Activated naive CD4-positive, alpha-beta T cell treated with Interleukin-2 at 50 U/mL for 16 hours (primary cell): ENCODE measurements around the gene STK11.

Experiments used
- DNase-seq: peaks from one replicate; pipeline ENCODE4 v3.0.0-alpha.2; 2020

The STK11 gene

DNA sequence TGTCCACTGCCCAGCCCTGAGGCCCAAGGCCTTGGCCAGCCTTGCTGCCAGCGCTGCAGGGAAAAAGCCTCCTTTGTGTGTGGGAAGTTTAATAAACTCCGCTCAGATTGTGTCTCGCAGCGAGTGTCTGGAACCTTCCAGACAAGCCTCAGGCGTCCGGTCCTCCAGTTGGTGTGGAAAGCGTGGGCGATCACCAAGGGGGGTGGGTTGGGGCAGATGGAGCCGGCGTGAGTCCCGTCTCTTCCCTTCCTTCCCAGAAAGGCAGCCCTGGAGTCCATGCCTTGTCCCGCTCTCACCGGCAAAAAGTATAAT is 4.6 kb downstream of the STK11 start:
- no peak for DNase-seq

DNA sequence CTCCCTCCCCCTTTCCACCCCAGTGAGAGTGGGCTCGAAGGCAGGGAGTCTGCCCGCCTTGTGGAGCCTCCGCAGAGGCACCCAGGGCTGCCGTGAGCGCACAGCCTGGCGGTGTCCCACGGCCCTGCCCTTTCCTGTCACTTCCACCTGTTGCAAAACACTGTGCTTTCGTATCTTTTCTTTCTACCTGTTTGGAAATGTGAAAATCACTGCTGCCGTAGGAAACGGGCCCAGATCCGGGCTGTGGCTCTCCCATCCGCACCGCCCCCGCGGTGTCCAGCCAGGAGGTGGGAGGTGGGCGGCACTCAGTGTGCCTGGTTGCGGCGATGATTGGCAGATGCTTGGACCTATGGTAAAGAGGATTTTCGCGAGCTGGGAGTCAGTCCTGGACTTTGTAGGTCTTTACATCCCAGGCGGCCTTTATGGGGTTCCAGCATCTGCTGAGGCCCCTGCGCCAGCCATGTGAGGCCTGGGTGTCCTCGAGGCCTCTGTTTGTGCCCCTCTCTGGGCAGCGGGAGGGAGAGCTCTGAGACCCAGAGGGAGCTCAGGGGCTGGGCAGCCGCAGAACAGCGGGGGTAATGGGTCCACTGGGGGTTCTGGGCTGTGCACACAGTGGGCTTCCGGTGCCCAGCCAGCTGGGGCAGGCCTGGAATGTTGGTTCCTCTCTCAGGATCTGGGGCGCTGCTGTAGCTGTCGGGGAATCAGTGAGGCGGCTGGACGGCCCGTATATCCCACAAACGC is 6.1 kb downstream of the STK11 start:
- no peak for DNase-seq

DNA sequence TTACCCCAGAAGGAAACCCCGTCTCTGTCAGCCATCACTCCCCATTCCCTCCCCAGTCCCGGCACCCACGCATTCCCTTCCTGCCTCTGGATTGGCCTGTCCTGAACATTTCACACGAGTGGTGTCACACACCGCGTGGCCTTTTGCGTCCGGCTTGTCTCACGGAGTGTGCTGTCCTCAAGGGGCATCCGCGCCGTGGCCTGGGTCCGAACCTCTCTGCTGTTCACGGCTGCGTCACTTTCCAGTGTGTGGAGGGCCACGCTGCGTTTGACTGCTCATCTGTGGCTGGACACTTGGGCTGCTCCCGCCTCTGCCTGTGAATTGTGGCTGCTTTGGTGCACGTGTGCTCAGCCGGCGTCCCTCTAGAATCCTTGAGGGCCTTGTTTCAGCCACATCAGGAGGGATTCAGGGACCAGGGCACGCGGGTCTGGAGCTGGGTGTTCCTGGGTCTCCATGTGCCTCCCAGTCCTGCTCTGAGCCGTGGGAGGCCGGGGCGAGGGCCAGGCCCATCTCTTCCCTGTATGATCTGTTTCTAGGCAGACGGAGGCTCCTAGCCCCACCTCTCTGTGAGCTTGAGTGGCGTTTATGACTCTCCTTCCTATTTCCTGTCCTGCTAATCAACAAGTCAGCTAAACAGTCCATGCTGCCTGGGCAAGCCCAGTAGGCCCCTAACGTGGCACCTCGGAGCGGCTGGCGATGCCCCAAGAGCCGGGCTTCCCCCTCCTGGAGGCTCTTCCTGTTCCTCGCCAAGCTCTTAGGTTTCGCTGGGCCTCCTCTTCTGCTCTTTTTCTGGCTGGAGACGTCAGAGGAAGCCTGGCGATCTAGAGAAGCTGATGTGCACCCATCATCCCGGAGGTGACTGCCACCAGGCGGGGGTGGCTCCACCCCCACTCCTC is 8.1 kb downstream of the STK11 start:
- peak; percentile 52 for DNase-seq

DNA sequence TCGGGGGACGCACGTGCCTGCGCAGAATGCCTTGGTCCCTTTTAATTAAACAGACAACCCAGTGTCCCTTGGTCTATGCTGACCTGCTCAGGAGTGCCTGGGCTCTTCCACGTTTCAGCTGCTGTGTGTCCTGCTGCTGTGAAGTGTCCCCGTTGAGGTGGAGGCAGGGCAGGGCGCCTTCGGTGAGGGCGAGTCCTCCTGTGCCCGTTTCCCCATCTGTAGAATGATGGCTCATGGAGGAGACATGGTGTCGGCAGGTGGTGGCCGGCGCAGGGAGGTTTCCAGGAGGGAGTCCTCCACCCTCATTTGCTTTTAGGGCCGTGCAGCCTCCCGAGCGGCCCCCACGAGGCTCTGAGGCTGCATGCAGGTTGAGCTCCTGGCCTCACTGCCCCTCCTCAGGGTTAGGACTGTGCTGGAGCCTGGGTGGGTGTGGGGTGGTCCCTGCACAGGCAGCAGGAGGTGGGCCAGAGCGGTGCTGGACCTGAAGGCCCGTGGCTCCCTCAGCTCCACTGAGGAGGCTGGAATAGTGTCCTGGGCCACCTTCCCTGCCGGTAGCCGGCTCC is 8.8 kb downstream of the STK11 start:
- no peak for DNase-seq

DNA sequence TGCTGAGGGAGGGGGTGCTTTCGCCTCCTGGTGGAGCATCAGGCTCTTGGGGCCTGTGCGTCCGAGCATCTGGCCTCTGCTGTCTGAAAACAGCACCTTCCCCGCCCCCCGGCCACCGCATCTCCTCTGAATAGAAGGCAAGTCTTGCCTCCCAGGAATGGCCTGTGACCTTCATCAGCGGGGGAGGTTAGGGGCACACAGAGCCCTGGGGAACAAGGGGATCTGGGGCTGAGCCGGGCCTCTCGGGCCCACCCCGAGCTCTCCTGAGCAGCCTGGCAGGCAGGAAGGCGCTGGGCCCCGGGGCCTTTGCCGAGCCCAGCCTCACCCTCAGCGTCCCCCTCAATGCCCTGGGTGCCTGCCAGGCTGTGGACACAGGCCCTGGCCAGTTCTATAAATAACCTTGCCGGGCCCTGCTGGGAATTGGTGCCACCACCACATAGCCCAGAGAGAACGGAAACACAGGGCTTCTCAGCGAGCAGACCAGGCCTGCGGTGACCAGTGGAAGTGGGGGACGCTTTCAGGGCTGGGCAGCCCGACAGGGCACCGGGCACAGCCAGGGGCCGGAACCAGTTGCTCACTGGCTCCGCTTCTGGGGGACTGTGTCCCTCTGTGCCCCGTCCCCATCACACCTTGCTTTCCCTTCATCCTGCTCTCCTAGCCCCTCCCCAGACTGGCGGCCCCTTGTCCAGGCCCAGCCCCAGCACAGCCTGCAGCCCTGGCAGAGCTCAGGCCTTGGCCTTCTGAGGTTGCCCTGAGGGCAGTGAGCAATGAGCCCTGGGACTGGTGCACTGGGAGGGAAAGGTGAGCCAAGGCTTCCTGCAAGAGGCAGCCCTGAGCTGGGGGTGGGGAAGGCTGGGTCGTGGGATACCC is 9.5 kb downstream of the STK11 start:
- no peak for DNase-seq

DNA sequence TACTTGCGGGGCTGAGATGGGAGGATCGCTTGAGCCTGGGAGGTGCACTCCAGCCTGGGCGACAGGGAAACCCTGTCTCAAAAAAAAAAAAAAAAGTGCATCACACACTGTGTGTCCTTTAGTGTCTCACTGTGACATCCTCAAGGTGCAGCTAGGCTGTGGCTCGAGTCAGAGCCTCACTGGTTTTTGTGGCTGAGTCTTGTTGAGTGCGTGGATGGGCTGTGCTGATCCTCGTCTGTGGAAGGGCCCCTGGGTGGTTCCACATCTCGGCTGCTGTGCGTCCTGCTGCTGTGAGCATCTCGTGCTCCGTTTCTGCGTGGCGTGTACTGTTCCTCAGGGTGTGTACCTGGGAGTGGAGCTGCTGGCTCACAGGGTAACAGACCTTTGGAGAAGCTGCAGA is 11.2 kb downstream of the STK11 start:
- DNase-seq = no peak

DNA sequence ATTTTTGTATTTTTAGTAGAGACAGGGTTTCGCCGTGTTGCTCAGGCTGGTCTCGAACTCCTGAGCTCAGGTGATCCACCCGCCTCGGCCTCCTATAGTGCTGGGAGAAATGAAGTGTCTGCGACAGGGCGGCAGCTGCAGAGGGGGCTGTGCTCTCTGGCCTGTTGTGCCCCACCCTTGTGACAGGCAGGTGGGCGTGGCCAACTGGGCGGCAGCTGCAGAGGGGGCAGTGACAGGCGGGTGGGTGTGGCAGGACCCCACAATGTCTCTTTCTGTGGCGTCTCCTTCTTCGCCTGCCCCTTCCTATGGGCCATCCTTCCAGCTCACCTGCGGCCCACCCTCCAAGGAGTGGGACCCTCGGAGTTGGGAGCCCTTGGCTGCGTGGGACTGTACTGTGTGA is 11.8 kb downstream of the STK11 start:
- DNase-seq = no peak

DNA sequence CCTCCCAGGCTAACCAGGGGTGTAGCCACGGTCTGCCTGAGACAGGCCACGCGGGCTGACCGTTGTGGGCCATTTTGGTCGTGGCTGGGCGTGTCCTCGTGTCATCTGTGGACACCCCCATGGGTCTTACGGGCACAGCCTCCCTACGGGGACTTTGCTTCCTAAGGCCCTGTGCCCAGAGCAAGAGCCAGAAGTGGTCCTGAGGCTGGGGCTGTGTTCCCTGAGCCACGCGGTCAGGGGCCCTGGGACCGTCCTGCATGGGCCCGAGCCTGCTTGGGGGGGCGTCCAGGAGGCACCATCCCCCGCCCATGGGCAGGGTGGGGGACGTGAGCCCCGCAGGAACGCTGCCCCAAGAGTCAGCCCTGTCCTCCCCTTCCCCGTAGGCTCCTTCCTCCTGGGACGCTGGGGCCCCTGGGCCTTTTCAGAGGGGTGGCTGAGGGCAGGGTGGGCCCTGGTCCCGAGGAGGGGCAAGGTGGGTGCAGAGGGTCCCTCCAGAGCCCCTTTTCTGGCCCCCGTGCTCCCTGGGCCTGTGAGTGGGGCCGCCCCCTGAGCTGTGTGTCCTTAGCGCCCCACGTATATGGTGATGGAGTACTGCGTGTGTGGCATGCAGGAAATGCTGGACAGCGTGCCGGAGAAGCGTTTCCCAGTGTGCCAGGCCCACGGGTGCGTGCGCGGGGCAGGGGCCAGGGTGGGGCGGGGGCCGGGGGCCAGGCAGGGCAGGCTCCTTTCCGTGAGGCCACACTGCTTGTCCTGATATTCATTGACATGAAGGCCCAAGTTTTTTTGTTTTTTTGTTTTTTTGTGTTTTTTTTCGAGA is 13.4 kb downstream of the STK11 start:
- DNase-seq = no peak

DNA sequence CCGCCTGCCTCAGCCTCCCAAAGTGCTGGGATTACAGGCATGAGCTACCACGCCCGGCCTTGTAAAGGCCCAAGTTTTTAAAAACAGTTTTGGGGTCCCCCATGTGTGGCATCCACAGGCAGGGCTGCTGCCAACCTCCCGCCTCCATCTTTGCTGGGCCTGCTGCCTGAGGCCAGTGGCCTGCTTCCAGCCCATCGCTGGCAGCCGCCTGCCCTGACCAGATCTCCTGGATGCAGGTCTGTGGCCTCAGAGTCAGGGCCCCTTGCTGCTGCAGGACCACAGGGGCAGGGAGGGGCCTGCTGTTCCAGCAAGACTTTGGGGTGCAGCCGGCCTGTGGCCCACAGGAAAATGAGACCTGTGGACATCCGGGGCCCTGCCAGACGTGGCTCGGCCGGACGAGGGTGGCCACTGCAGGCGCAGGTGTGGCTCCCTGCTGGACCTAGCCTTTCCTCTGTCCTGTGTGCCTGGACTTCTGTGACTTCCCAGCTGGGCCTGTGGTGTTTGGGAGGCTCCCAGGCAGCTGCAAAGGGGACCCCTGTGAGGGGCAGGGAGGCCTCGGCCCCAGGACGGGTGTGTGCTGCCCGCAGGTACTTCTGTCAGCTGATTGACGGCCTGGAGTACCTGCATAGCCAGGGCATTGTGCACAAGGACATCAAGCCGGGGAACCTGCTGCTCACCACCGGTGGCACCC is 14.4 kb downstream of the STK11 start:
- no peak for DNase-seq

DNA sequence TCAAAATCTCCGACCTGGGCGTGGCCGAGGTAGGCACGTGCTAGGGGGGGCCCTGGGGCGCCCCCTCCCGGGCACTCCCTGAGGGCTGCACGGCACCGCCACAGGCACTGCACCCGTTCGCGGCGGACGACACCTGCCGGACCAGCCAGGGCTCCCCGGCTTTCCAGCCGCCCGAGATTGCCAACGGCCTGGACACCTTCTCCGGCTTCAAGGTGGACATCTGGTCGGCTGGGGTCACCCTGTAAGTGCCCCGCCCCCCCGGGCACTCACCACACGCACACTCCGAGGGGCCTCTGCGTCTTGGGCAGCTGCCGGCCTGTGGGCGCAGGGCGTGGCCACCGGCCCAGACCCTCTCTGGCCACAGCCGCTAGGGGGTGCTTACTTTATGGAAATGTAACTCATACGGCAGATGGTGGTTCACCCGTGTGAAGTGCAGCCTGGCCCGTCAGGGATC is 14.9 kb downstream of the STK11 start:
- DNase-seq = no peak

DNA sequence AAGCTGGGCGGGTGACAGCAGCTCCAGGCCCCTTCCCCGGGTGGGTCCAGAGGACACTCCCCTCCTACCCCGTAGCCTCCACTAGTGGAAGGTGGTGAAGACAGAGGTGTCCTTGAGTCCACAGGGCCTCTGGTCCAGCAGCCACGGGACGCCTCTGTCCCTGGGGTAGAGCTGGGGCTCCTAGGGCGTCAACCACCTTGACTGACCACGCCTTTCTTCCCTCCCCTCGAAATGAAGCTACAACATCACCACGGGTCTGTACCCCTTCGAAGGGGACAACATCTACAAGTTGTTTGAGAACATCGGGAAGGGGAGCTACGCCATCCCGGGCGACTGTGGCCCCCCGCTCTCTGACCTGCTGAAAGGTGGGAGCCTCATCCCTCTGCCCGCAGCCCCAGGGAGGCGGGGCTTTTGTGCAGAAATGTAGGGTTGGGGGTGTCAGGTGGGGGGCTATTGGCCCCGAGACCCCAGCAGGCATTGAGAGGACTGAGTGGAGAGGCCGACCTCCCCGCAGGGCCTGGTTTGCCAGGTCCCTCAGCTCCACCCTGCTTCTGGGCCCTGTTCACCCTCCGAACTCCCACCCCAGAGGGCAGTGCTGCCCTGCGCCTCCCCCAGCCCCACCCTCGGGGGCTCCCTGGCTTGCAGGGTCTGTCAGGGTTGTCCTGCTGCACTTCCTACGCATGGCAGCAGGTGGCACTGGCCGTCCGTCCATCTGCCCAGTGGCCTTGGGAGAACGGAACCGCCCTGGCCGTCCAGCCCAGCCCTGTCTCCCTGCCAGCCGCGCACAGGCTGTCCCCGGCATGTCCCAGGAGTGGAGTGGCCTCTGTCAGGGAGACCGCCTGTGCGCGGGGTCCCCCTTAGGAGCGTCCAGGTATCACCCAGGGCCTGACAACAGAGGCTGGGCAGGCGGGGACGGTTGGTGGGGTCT is 15.7 kb downstream of the STK11 start:
- DNase-seq = no peak

DNA sequence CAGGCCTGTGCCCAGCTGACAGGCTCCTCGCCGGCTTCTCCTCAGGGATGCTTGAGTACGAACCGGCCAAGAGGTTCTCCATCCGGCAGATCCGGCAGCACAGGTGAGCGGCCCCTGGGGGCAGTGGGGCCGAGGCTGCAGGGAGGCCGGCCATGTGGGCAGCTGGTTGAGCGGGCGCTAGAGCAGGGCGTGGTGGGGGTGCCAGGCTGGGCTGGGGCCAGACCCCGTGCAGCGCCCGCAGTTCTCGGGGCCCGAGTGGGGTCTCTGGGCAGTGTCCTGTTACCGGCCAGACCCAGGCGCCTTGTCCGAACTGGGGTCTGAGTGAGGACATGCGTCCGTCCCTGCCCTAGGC is 16.3 kb downstream of the STK11 start:
- DNase-seq = no peak

DNA sequence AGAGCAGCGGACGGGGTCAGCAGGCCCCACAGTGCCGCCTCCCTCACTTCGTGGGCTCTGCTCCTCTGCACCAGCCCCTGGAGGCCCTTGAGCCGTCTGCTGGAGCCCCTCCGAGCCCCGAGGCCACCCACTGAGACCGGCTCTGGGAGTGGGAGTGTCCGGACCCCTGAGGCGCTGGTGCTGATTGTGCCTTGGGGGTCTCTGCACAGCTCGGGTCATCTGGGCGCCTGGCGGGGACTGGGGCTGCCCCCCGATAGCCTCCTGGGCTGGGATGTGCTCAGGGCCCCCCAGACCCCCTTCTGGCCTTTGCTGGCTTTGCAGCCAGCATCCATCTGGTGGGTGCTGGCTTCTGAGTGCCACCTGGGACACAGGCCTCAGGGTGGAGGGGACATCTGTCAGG is 16.8 kb downstream of the STK11 start:
- no peak for DNase-seq

DNA sequence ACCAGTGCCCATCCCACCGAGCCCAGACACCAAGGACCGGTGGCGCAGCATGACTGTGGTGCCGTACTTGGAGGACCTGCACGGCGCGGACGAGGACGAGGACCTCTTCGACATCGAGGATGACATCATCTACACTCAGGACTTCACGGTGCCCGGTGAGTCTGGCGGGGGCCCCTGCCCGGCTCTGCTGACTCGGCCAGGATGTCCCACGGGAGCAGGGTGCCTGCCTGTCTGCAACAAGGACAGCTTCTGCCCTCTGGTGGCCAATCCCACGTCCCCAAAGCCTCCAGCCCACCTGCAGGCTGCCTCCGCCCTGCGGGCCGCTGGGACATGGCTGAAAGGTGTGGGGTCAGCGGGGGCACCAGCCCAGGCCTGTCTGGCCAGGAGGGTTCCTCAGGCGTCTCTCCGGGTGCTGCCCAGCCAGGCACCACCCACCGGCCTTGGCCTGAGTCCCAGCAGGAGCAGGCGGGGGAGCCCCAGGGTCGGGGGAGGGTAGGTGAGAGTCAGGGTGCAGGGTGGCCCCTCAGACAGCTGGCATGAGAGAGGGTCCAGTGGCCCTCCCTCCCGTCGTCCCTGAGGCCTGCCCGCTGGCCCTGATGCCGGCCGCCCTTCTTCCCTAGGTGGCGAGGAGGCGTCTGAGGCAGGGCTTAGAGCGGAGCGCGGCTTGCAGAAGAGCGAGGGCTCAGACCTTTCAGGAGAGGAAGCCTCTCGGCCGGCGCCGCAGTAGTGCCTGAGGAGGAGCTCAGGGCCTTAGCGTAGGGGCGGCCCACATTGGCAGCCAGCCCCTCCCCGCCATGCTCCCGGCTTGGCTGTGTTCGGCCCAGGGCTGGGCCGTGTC is 17.7 kb downstream of the STK11 start:
- DNase-seq = no peak

DNA sequence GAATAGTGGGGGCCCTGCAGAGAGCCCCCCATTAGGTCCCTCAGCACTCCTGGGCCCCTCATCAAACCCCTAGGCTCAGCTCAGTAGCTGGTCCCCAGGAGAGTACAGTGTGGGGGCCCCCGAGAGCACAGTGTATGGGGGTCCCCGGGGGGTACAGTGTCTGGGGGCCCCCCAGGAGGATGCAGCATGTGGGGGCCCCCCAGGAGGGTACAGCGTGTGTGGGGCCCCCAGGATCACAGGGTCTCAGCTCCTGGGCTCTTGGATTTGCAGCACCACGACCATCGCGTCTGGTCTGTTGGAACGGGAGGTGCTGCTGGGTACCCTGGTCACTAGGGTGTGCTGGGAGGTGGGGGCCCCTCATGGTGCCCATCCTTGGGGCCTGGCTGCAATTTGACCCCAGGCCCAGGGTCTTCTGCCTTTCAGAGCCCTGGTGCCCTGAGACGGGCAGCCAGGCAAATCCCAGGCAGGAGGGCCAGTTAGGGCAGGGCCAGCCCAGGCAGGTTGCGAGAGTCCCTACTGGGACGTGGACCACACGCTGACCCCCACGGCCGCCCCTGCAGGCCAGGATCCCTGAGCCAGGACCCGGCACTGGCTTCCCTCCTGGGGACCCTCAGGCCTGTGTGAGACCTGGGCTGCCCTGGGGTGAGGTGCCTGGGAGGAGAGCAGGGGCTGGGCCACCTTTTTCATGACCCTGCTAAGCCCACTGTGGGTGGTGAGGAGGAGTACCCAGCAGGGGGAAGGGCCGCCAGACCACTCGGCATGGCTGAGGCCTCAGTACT is 18.7 kb downstream of the STK11 start:
- DNase-seq = no peak

DNA sequence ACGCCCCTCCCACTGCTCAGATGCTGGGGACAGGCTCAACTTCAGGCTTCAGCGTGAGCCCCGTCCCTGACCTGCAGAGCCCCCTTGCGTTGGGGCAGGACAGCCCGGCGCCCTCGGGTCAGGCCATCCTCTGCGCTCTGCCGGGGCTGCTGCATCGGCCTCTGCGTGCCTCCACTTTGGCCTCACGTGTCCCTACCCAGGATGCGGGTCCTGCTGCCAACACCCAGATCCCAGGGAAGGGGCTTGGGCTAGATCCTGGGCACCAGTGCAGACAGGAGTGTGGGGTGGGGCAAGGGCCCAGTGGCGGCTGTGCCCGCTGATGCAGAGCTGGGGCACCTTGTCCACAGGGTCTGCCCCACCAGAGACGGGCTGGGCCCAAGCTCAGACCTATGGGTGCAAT is 19.3 kb downstream of the STK11 start:
- DNase-seq = no peak

DNA sequence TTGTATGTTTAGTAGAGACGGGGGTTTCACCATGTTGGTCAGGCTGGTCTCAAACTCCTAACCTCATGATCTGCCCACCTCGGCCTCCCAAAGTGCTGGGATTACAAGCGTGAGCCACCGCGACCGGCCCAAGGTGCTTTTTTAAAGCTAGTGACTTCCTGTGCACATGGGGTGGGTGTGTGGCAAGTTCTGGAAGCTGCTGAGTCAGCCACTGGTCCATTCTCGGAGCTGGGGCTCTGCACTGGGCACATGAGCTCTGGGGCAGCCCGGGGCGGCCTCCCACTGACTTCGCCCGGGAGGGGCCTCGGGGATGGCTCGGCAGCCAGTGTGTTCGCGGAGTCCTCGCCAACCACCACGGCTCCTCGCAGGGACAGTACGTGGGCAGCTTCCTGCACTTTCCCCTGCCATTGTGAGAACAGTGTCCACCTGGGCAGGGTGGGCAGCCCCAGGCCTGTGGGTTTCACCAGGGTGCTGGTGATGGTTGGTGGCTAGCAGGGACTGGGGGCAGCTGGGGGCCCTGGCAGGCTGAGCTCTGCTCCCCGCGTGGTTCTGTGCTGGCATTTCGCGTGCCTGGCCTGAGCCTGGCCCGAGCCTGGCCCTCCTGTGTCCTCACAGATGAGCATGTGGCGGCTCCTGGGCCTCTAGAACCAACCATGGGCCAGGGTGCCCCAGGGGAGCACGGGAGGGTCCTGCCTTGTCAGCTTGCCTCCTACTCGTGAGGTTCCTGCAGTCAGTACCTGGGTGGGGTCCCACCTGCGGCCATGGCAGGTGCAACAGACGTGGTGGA is 20.1 kb downstream of the STK11 start:
- DNase-seq = no peak

DNA sequence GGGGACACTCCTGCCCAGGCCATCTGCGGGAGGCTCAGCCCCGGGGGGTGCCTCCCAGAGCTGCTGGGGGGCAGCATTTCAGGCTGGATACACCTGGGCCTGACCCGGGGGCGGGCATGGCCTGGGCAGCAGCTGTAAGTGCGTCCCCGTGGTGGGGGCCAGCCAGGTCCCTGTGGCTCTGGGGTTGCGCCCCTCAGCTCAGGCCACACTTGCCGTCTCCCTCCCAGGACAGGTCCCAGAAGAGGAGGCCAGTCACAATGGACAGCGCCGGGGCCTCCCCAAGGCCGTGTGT is 20.6 kb downstream of the STK11 start:
- no peak for DNase-seq
